ENCODE measurements around the gene ALOX15.
"Not testable (repeated sequence)": the region's sequence is repeated elsewhere in the genome, so short reads cannot be mapped to it uniquely, and the experiment has no call there.

The ALOX15 gene, protein sequence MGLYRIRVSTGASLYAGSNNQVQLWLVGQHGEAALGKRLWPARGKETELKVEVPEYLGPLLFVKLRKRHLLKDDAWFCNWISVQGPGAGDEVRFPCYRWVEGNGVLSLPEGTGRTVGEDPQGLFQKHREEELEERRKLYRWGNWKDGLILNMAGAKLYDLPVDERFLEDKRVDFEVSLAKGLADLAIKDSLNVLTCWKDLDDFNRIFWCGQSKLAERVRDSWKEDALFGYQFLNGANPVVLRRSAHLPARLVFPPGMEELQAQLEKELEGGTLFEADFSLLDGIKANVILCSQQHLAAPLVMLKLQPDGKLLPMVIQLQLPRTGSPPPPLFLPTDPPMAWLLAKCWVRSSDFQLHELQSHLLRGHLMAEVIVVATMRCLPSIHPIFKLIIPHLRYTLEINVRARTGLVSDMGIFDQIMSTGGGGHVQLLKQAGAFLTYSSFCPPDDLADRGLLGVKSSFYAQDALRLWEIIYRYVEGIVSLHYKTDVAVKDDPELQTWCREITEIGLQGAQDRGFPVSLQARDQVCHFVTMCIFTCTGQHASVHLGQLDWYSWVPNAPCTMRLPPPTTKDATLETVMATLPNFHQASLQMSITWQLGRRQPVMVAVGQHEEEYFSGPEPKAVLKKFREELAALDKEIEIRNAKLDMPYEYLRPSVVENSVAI

DNA sequence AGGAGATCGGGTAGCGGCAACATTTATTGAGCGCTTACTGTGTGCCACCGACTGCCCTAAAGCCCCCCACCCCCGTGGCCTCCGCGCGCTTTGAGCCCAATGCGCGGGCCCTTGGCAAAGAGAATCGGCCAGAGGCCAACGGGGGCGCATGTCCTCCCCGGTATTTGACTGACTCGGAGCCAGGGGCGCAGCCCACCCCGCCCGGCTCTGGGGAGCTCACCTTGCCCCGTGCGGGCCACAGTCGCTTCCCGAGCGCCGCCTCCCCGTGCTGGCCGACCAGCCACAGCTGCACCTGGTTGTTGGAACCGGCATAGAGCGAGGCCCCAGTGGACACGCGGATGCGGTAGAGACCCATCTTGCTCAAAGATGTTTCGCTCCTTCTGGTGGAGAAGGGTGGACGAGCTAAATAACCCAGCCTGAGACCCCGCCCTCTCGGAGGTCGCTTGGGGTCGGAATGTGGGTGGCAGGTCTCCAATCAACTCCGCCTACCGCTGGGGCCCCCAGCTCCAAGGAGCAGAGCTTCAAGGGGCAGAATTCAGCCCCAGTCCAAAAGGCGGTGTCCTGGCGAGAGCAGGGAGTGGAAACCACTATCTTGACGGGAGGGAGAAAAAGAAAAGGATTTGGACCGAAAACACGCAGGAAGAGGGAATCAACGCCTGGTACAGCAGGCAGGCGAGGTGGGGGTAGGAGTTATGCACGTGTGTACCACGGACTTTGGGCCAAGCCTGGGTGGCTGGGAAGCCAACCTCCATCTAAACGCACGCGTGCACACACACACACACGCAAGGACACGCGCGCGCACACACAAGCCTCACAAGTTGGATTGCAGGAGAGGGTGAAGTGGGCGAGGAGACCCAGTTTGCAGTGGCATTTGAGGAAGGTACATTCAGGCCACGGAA, at the start of gene ALOX15:
Gene ALOX15 (minus strand): TSS at position 382 of the 899 bp plus-strand sequence. CDS start 27 bp downstream, at position 355.
- no peak for DNase-seq

DNA sequence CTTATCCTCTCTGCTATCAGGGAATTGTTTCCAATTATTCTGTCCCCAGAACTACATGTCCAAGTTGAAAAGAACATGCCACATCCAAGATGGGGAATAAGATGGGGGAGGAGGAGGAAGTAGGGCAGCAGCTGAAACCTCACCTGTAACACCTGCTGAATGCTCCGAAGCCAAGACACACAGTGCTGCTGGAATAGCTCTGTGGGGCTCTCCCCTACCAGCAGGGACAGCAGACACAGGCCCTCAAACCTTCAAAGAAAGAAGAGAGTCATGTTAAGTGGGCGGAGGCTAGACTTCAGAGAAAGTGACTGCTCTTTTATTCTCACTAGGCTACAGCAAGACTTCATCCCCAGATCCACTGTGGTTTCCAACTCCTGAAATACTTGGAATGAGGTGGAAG, 49.3 kb upstream of the ALOX15 start:
- DNase-seq = no peak

DNA sequence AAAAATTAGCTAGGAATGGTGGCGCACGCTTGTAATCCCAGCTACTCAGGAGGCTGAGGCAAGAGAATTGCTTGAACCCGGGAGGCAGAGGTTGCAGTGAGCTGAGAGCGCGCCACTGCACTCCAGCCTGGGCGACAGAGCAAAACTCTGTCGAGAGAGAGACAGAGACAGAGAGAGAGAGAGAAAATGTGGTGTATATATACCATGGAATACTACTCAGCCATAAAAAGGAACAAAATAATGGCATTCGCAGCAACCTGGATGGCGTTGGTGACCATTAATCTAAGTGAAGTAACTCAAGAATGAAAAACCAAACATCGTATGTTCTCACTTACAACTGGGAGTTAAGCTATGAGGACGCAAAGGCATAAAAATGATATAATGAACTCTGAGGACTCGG, 48.4 kb upstream of the ALOX15 start:
- not testable (repeated sequence) for DNase-seq

DNA sequence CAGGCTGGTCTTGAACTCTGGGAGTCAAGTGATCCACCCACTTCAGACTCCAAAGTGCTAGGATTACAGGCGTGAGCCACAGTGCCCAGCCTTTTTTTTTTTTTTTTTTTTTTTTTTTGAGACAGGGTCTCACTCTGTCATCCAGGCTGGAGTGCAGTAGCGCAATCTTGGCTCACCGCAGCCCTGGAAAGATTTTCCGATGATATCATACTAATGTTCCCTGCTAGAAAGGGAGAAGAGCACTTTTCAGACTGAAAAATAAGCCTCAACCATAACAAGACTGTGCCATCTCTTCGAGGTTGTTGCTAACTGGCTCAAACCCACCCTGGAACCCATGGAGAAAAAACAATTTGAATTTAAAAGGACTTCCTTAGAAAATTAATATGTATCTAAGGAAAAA, 42.3 kb upstream of the ALOX15 start:
- not testable (repeated sequence) for DNase-seq

DNA sequence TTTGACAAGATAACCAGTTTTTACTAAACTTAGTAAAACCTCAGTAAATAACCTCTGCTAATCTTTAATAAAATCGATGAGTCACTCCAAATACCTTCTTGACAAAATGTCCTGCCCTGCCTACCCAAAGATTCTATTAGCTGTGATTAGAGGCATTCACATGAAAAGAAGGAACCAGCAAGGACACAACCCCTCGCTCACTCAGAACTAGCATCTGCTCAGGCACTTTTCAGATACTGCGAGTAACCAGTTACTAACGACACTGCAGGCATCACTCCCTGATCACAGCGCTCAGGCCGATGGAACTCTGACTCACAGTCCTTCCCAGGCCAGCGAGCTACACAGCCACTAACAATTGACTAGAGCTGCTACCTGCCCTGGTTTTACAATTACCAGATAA, 38.2 kb upstream of the ALOX15 start:
- DNase-seq = no peak

DNA sequence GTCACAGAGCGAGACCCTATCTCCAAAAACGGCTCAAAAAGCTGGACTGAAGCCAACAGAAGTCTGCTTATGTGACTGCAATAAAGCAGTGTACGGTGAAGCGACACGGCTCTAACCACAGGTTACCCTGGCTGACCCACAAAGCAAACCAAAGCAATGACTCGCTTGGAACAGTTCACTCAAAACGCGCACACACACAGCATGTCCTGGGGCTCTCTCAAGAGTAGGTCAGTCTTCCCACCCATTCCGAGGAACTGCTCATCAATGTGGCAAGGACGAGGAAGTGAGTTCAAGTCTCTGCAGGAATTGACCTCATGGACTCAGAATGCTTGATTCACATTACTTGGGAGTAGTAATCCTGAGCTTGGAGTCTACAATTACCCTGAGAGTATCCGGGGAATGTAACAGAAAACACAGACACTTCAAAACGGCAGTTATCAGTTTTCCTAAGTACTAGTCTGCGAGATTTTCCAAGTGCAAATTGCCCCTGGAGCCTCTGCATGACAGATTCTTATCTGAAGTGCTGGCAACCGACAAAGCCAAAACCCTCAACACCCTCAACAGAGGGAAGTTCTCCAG, 37.1 kb upstream of the ALOX15 start:
- DNase-seq = no peak

DNA sequence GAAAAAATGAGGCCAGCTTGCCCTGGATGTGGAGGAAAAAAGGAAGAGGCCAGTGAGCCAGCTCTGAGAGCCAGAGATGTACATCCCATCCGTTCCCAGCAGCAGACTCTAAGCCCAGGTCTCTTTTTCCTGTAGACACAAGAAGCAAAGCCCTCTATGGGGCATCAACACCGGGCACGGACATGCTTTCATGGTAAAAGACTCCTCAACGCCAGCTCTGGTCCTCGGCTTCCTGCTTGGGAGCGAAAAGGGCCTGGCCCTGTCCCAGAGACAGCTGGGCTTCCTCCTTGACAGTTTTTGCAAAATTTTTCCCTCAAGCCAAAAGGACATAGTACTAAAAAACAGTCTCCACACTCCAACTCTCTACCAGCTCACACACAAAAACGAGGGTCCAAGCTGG, 35.3 kb upstream of the ALOX15 start:
- no peak for DNase-seq

DNA sequence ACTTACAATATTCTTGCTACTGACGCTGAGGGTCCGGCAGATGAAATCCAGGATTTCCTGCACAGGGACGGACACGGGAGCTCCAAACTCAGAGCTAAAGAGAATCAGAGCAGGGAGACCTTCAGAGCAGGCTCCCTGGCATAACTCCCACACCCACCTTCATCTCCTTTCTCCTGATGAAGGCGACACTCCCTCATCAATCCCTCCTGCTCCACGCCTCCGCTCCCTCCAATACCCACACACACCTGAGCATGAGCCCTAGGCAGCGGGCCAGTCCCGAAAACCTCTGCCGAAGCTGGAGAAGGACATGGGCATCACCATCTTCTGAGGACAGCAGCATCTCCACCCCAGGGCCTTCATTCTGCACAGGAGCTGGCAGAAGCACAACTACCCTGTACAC, 34.3 kb upstream of the ALOX15 start:
- DNase-seq = no peak

DNA sequence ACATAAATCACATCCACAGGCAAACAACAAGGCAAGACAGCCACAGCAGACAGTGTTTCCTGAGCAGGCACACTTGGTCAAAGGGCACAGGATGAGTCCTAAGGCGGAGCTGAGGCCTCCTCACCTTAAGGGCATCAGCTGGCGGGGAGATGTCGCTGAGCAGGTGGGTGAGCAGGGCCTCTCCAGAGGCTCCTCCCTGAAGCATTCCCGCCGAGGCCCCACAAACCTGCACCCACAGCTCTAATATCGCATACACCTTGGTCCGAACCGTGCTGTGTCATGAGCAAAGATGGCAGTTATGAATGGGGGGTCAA, 33.2 kb upstream of the ALOX15 start:
- DNase-seq = no peak

DNA sequence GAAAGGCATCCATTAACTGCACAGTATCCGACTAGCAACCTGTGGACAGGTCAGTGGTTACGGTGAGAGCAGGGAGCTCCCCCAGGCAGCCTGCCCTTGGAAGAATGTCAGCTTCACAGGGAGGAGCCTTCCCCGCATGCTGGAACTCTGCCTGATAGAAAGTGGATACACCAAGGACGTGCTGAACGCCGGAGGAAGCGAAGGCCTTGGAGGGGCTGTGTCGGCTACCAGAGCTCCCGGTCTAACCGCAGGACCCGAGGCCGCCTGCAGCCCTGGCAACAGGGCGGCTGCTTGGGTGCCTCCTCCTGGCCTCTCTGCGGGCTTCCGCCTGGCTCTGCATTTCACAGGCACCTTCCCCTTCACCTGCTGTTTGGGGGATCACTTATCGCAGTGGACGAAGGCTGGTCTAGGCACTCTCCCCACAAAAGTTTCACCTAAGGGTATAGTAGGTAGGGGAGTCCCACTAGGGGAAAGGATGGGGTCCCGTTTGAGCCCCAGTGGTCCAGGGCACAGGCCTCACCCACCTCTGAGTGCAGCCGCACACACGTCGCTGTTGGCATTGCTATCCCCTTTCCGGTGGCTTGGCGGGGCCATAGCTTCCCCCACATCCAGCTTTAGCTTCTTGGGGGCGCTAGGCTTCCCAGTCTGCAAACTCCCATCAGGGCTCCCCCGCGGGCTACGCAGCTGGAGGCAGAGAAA, 32.7 kb upstream of the ALOX15 start:
- no peak for DNase-seq

DNA sequence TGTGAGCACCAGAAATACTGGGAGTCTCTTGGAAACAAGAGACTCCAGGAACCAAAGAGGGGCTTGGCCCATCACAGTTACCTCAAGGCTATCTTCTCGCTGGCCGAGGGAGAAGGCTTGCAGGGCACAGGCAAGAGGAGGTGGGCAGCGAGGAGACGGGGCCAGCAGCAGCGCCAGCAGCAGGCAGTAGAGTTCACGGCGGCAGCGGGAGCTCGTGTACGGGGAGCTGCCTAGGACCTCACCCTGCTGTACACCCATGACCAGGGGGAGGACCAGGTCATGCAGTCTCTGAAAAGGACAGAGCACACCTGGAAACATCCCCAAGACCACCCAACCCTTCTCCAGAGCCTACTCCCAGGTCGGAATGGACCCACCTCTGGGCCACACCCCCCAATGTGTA, 31.7 kb upstream of the ALOX15 start:
- DNase-seq = no peak

DNA sequence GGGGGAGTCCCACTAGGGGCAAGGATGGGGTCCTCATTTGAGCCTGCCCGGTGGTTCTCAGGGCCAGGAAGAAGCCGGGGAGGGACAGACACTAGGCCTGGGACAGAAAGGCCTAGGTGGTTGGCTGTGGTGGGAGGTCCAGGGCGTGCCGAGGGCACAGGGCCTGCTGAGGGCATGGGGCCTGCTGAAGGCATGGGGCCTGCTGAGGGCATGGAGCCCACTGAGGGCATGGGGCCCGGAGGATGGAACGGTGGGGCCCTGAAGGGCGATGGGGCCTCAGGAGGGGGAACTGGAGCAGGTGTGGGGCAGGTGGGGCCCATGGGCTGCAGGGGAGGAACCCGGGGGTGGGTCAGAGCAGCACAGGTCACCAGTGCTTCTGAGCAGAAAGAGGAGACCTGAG, 31.3 kb upstream of the ALOX15 start:
- DNase-seq = no peak

DNA sequence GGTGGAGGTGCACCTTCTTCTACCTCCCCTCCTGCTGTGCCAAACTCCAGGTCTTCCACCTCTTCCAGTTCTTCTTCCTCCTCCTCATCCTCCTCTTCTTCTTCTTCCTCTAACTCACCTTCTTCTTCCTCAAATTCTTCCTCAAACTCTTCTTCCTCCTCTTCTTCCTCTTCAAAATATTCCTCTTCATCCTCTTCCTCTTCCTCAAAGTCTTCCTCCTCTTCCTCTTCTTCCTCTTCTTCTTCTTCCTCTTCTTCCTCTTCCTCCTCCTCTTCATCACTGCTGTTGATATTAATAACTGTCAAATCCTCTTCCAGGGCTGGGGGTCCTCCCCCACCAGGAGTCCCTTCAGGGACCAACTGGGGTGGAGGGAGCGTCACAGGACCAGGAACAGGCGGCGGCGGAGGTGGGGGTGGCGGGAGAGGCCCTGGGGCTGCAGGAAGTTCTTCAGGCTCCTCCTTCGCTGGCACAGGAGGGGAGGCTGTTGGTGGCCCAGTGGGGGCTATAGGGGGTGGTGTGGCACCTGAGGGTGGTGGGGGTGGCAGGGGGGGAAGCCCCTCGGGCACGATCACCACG, 30.7 kb upstream of the ALOX15 start:
- no peak for DNase-seq

DNA sequence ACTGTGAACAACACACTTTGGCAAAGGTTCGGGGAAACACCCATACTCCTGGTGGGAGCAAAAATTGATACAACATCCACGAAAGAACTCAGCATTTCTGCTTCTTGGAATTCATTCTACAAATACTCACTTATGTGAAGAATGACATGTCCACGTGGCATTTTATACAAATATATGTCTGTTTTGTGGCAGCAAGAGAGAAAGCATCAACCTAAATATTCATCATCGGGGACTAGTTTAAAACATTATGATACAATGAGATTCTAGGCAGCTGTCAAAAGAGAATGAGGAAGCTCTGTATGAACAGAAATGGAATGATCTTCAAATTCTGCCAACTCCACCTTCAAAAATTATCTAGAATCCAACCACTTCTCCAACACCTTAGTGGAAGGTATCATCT, 25.7 kb upstream of the ALOX15 start:
- no peak for DNase-seq

DNA sequence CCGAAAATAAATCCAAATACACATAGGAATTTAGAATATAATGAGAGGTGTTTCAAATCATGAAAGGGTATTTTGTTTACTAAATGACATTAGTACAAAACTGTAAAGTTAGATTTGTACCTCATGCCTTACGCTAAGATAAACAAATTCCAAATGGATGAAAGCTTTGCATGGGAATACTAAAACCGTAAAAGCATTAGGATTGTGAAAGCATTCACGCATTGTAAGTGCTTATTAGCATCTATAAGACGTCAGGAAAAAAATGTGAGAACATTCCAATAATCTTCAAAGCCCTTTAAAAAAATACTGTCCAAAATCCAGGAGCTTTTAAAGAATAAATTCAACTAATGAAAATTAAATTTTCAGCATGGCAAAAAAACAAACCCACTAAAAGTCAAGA, 24.8 kb upstream of the ALOX15 start:
- DNase-seq = no peak

DNA sequence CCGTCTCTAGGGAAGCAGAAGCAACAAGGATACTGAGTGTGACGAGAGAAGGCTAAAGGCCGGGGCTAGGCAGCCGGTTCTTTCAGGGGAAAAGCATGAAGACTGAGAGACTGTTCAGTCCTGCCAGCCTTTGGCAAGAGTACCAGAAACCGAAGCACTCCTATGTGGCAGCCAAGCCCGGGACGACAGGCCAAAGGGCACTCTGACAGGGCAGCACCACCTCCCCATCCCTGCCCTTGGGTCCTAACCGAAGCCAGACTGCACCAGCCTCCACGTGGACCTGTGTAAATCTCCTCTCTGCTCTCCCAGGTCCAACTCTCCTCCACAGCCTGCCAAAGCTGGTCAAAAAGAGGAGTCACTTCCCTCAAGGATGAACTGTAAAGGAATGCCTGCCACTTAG, 23.5 kb upstream of the ALOX15 start:
- no peak for DNase-seq

DNA sequence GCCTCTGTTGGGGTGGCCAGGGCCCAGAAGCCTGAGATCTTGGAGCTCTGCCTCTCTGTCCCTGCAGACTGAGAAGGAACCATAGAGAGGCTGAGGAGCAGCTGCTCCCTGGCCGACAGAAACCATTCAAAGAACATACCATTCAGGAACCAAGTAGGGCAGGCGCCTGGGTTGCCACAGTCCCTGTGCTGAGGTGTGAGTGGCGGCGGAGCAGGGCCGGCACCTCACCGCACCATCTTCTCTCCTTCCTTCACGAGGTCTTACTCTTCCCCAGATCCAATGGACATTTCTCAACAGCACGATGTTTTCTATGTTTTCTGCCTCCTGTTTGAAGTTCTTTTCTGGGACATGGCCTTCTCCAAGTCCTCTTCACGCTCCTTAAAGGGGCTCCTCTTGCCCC, 22.8 kb upstream of the ALOX15 start:
- no peak for DNase-seq

DNA sequence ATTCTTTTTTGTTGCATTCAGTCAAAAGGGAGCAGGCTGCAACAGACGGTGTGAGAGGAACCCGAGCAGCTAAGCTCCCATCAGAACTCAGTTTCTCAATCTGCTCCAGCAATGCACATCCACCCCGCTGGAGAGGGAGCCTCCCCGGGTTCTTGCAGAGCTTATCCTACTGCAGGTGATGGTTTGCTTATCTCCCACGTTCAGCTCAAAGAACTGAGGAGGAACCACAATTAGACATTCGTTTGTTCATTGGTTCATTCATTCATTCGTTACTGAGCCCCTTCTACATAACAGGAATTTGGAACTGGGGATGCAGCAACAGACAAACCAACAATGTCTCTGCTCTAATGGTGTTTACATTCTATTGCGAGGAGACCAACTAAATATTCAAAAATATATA, 22.2 kb upstream of the ALOX15 start:
- no peak for DNase-seq

DNA sequence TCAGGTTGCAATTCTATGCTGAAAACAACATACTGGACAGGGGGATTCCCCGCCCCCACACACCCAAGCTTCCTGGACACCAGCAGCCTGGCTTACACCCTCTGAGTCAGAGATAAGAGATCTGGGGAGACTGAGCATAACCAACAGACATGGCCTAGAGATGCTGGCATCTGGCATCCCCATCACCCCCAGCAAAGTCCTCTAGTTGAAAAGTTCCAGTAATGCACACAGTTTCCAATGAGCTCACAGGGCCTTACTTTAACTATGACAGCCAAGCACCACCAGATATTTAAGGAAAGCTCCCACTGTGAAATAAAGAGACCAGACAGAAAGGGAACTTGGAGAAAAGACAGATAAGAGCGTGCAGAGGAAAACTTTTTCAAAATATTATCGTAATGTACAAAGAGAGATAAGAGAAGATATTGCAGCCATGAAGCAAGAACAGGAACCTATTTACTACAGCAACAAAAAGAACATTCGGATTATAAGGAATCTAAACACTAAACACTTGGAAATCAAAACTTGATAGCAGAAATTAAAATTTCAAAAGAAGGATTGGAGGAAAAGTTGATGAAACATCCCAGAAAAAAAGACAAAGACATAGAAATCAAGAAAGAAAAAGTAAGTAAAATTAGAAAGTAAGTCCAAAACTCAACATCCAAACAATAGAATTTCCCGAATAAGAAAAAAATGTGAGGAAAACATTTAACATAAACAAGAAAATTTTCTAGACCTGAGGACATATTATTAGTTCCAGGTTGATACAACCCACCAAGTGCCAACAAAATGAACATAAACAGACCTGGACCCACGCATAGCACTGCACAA, 17.2 kb upstream of the ALOX15 start:
- no peak for DNase-seq

DNA sequence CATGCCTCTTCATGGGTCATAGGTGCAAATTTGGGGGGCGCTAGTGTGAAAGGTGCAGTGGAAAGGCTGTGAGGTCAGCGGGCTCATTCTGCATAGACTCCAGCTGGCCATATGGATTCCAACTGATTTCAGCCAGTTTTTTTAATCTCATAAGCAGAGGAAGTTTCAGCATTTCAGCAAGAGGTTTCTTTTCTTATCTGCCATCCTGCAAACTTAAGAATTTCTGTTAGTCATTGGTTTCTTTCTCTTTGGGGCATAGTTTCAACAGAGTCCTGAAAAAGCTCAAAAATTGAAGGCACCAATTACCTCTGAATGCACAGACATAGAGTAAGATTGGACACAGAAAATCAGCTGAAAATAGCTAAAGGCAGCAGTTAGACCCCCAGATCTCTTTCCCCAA, 16.2 kb upstream of the ALOX15 start:
- DNase-seq = no peak

DNA sequence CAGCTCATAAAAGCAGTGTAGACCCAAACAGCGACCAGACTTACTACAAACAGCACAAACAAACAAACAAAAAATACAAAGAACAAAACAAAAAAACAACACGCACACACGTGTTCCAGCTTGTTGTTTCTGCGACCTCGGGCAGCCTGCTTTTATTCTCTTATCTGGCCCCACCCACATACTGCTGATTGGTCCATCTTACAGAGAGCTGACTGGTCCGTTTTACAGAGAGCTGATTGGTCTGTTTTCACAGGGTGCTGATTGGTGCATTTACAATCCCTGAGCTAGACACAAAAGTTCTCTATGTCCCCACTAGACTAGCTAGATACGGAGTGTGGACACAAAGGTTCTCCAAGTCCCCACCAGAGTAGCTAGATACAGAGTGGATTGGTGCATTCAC, 14.5 kb upstream of the ALOX15 start:
- not testable (repeated sequence) for DNase-seq
